Myocyte (in vitro differentiated cells): ENCODE measurements around the gene MORN4. TPM values are rescaled to one million over a fixed set of nuclear protein-coding genes. Genes with fewer than 3 reads are reported as not detected.
A peak's percentile ranks its signal among the peaks of the same experiment; 100 is the strongest.
"Not testable (repeated sequence)": the region's sequence is repeated elsewhere in the genome, so short reads cannot be mapped to it uniquely, and the experiment has no call there.

Experiments
- DNase-seq: peaks from one replicate; pipeline ENCODE4 v3.0.0-alpha.2; 2012; ENCODE audit warnings: low read depth
- polyA plus RNA-seq: library from polyadenylated mRNA; unstranded; fragments of >200 nt; gene quantifications from one replicate; pipeline ENCODE4 v1.2.1, GENCODE V29; 2012; ENCODE audit warnings: missing spikeins
- total RNA-seq: library from RNA; depleted of rRNA; stranded (reverse); fragments of >200 nt; gene quantifications from 2 replicates; pipeline ENCODE4 v1.2.3, GENCODE V29; 2014

MORN4 gene
- 4.9 and 5.9 TPM in 2 replicates for total RNA-seq
- polyA plus RNA-seq: 25.2 TPM

GRCh38 chr10:97632949-97633884, at the start of gene MORN4:
TSS of gene MORN4 (minus strand) at chr10:97633500. CDS start at chr10:97619653, 13,847 bp downstream.
- peak; percentile 96 for DNase-seq

- peak; percentile 48 for DNase-seq
Measured at GRCh38 chr10:97682042-97682441, 48.7 kb upstream of the MORN4 start.

GRCh38 chr10:97679594-97679993, 46.3 kb upstream of the MORN4 start:
- DNase-seq: no peak

- no peak for DNase-seq
Measured at GRCh38 chr10:97676770-97677581, 43.7 kb upstream of the MORN4 start.

GRCh38 chr10:97675222-97675621, 41.9 kb upstream of the MORN4 start:
- DNase-seq: no peak

- peak; percentile 73 for DNase-seq
Measured at GRCh38 chr10:97673736-97674525, 40.6 kb upstream of the MORN4 start.

- no peak for DNase-seq
Measured at GRCh38 chr10:97669571-97669970, 36.3 kb upstream of the MORN4 start.

GRCh38 chr10:97667463-97667862, 34.2 kb upstream of the MORN4 start:
- no peak for DNase-seq

- no peak for DNase-seq
Measured at GRCh38 chr10:97666992-97667391, 33.7 kb upstream of the MORN4 start.

- no peak for DNase-seq
Measured at GRCh38 chr10:97664282-97664850, 31.1 kb upstream of the MORN4 start.

- DNase-seq: peak; percentile 57
Measured at GRCh38 chr10:97659589-97659988, 26.3 kb upstream of the MORN4 start.

- DNase-seq: no peak
Measured at GRCh38 chr10:97656777-97657176, 23.5 kb upstream of the MORN4 start.

GRCh38 chr10:97651773-97652172, 18.5 kb upstream of the MORN4 start:
- no peak for DNase-seq

GRCh38 chr10:97650726-97651125, 17.4 kb upstream of the MORN4 start:
- no peak for DNase-seq

GRCh38 chr10:97649405-97649750, 16.1 kb upstream of the MORN4 start:
- DNase-seq: not testable (repeated sequence)

- DNase-seq: peak; percentile 81
Measured at GRCh38 chr10:97648562-97649404, 15.5 kb upstream of the MORN4 start.

GRCh38 chr10:97647556-97647955, 14.3 kb upstream of the MORN4 start:
- DNase-seq: peak; percentile 5

GRCh38 chr10:97644936-97645335, 11.6 kb upstream of the MORN4 start:
- DNase-seq: peak; percentile 6

- DNase-seq: no peak
Measured at GRCh38 chr10:97643441-97643985, 10.2 kb upstream of the MORN4 start.
